Vagina (tissue), 2 donors: ENCODE measurements around the gene PRDM16.

ENCODE experiments used
- POLR2A ChIP-seq, 2 donors: fragments of 450-650 bp; IDR thresholded peaks; one replicate each; pipeline ENCODE4 v1.6.1; 2017; ENCODE audit warnings: antibody characterized with exemption in 2 of 2, mild to moderate bottlenecking in 2 of 2, moderate library complexity in 2 of 2
- POLR2AphosphoS5 ChIP-seq, 2 donors: sonication (generic); formaldehyde crosslinking; IDR thresholded peaks; one replicate each; pipeline ENCODE4 v1.9.0; 2017; ENCODE audit warnings: antibody characterized with exemption in 2 of 2, mild to moderate bottlenecking in 2 of 2, low read depth in 1 of 2; ENCODE audit not compliant: insufficient read depth in 1 of 2
- TF ChIP-seq, protein P1 (sequence below), 3 experiments: fragments of 450-650 bp in 2 of 3; fragments of 200-600 bp in 1 of 3; sonication (generic) in 1 of 3; IDR thresholded peaks; one replicate each; pipeline ENCODE4 v1.5.1; 2017 to 2019; ENCODE audit warnings: antibody characterized with exemption in 3 of 3, mild to moderate bottlenecking in 2 of 3, moderate library complexity in 2 of 3

GRCh38 chr1:3334366-3334765 lies 265.4 kb downstream of the PRDM16 start:
- TF ChIP-seq, protein P1, sequence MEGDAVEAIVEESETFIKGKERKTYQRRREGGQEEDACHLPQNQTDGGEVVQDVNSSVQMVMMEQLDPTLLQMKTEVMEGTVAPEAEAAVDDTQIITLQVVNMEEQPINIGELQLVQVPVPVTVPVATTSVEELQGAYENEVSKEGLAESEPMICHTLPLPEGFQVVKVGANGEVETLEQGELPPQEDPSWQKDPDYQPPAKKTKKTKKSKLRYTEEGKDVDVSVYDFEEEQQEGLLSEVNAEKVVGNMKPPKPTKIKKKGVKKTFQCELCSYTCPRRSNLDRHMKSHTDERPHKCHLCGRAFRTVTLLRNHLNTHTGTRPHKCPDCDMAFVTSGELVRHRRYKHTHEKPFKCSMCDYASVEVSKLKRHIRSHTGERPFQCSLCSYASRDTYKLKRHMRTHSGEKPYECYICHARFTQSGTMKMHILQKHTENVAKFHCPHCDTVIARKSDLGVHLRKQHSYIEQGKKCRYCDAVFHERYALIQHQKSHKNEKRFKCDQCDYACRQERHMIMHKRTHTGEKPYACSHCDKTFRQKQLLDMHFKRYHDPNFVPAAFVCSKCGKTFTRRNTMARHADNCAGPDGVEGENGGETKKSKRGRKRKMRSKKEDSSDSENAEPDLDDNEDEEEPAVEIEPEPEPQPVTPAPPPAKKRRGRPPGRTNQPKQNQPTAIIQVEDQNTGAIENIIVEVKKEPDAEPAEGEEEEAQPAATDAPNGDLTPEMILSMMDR (IDR thresholded peaks at IDR 0.05), result no peak
- TF ChIP-seq POLR2A (IDR thresholded peaks at IDR 0.05) (no peak), POLR2AphosphoS5 (IDR thresholded peaks at IDR 0.05; ENCODE audit: insufficient read depth in 1 of 2, low read depth in 1 of 2) (no peak)
